EL (cell line): ENCODE results near the gene GCGR.

Experiments
- DNase-seq: peaks from one replicate; pipeline ENCODE4 v3.0.0-alpha.2; 2016

The GCGR gene

DNA sequence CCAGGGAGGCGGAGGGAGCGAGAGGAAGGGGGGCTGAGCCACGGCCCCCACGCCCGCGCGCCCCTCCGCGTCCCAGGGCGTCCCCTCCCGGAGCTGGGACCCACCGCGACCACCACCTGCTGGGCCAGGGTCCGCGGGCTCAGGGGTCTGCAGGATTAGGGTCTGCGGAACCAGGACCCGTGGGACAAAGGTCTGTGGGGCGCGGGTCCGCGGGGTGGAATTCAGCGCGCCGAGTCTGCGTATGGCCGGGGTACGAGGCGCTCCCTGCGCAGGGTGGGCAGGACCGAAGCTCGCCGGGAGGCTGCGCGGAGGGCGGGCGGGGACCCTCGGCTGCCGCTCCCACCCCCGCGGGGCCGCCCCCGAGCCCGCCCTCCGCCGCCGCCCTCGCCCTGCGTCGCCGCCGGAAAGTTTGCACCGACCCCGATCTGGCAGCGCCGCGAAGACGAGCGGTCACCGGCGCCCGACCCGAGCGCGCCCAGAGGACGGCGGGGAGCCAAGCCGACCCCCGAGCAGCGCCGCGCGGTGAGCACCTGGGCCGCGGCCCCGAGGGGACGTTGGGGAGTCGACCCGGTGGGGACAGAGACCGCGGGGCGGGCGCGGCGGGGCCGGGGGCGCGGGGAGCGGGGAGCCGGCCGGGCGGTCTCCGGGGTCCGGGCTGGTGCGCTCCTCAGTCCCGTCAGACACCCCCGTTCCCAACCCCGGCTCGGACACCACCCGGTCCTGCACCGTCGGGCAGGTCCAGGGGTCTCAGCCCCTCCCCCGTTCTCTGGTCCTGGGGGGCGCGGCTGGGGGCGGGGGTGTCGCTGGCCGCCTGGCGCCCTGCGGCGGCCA, at the start of gene GCGR:
TSS of gene GCGR (plus strand) at position 423 of the 831 bp plus-strand sequence. CDS start 4,869 bp downstream, outside the sequence.
- DNase-seq = no peak

GRCh38 chr17:81792675-81793615, 11.0 kb upstream of the GCGR start:
- no peak for DNase-seq

- DNase-seq = no peak
Observed at GRCh38 chr17:81794074-81794476, 9.9 kb upstream of the GCGR start.

DNA sequence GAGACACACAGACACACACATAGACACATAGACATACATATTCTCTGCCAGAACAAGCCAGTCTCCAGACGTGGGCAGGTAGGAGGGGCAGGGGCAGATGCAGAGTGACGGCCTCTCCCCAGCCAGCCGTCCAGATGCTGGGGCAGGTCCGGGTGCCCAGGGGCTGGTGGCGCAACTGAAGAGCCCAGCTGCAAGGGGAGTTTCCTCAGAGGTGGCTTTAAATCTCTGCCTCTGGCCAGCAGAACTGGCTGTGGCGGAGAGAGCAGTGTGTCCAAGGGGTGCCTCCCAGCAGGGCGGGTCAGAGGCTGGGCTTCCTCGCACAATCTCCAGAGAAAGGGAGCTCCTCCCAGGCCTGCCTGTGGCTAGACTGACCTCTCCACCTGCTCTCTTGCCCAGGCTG, 9.4 kb upstream of the GCGR start:
- DNase-seq = no peak

DNA sequence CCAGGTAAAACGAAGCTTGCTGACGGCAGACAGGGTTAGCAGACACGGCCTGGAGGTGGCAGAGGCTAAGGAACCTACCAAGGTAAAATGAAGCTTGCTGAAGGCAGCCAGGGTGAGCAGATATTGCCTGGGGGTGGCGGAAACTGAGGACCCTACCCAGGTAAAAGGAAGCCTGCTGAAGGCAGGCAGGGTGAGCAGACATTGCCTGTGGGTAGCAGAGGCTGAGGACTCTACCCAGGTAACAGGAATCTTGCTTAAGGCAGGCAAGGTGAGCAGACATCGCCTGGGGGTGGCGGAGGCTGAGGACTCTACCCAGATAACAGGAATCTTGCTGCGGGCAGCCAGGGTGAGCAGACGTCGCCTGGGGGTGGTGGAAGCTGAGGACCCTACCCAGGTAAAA, 2.6 kb upstream of the GCGR start:
- no peak for DNase-seq

GRCh38 chr17:81802048-81802758, 1.7 kb upstream of the GCGR start:
- no peak for DNase-seq

DNA sequence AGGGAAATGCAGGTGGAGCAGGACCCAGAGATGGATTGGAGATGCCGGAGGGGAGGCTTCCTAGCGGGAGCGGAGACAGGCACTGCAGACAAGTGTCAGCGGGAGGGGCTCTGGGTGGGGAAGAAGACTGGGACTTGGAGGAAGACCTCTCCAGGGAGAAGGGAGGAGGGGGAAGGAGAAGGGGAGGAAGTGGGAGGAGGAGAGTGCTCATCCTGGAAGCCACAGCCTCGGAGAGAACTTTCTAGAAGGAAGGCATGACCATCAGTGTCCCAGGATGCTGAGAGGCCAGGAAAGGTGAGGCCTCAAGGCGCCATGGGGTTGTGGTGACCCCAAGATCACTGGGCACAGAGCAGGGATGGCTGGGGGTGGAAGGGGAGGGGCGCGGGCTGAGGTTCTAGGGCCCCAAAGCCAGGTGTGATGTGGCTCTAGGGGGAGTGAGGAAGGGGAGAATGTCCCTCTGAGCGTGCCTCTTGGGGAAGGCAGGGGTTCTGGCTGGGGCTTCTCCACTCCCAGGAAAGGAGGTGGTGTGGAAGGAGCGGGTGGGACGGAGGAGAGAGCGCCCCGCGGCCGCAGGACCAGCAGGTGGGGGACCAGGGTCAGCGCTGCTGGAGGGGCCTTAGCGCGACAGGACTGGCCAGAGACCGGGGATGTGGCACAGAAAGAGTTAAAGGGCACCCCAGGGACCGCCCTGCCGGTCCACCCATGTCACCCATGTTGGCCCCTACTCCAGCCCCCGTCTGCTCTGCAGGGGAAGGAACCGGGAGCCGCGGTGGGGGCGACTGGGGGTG, 900 bp upstream of the GCGR start:
- DNase-seq = no peak

GRCh38 chr17:81804559-81805399, 829 bp downstream of the GCGR start:
- DNase-seq = no peak

- no peak for DNase-seq
Observed at GRCh38 chr17:81805707-81806460, 1.9 kb downstream of the GCGR start.

- DNase-seq = no peak
Observed at GRCh38 chr17:81806461-81807209, 2.7 kb downstream of the GCGR start.

DNA sequence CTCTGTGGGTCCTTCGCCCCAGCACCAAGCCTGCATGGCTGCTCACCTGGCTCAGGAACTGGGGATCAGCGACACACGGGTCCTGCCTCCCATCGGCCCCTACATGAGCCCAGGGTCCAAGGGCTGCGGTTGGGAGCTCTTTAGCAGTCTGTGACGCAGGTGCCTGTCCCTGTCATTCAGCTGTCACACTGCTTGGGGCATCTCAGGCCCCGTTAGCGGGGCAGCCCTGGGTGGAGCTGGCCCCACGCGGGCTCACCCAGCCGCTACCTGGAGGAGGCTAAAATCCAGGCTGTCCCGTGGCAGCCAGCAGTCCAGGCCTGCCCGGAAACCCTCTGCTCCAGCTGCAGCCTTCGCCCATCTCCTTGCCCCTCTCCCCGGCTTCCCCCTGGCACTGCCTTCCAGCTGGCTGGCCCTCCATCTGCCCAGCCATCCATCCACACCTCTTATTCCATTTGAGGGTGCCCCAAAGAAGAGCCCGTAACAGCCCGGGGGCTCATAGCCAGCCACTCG, 3.3 kb downstream of the GCGR start:
- DNase-seq = no peak

DNA sequence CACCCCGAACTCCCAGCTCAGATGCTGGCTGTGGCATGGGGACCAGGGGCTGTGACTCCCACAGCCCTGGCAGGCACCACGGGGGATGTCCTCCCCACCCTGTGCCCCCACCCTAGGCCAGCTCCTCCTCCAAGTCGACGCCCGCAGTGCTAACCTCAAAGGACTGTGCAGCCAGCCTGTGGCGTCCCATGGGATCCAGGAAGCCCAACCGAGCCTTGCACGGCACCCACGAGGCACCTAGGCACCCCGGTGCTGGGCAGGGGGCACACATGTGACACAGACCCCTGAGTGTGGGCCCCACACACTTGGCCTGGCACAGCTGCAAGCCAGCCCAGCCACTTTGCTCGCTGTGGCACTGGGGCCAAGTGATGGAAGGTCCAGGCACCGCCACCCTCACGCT, 3.9 kb downstream of the GCGR start:
- DNase-seq = no peak

- no peak for DNase-seq
Observed at GRCh38 chr17:81808778-81809555, 5.0 kb downstream of the GCGR start.

DNA sequence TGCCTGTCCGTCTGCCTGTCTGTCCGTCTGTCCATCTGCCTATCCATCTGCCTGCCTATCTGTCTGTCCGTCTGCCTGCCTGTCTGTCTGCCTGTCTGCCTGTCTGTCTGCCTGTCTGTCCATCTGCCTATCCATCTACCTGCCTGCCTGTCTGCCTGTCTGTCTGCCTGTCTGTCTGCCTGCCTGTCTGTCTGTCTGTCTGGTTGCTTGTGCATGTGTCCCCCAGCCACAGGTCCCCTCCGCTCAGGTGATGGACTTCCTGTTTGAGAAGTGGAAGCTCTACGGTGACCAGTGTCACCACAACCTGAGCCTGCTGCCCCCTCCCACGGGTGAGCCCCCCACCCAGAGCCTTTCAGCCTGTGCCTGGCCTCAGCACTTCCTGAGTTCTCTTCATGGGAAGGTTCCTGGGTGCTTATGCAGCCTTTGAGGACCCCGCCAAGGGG, 5.6 kb downstream of the GCGR start:
- no peak for DNase-seq

- no peak for DNase-seq
Observed at GRCh38 chr17:81810476-81810875, 6.5 kb downstream of the GCGR start.

GRCh38 chr17:81810892-81811704, 7.1 kb downstream of the GCGR start:
- no peak for DNase-seq

DNA sequence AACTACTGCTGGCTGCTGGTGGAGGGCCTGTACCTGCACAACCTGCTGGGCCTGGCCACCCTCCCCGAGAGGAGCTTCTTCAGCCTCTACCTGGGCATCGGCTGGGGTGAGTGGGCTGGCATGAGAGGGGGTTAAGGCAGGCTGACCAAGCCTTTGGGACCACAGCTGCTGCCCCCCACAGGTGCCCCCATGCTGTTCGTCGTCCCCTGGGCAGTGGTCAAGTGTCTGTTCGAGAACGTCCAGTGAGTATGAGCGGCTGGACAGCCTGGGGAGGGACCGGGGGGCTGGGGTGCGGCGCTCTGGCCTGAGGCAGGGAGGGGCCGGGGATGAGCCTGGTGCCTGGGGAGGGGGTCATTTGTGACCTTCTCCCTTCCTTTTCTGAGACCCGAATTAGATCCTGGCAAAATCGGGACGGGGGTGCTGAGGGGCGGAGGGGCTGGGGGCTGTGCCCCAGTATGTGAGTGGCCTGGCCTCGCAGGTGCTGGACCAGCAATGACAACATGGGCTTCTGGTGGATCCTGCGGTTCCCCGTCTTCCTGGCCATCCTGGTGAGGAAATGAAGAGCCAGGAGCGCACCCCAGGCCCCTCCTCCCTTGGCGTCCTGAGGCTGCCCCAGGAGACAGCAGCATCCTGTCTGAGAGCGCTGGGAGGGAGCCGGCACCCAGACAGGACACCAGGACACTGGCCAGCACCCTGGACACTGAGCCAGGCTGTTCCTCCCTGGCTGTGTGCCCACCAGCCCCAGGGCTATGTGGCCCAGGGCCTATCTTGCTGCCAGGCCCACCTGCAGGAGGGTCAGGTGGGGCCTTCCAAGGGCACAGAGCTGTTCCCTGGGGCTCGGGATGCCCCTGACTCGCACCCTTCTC, 8.0 kb downstream of the GCGR start:
- DNase-seq = no peak
